Adrenal gland (tissue), 5 donors: ENCODE measurements around the gene ABCF2.

ENCODE experiments used
- CTCF ChIP-seq, 6 experiments: fragments of 450-650 bp in 4 of 6; fragments of 200-600 bp in 2 of 6; sonication (generic) in 1 of 6; IDR thresholded peaks; 1 replicate in 5 of 6; 2 replicates in 1 of 6; pipeline versions ENCODE4 v1.5.1 to v1.8.0; 2016 to 2021; ENCODE audit warnings: antibody characterized with exemption in 6 of 6, mild to moderate bottlenecking in 2 of 6, moderate library complexity in 1 of 6
- POLR2A ChIP-seq, 2 donors: fragments of 450-650 bp; IDR thresholded peaks; one replicate each; pipeline ENCODE4 v1.6.1; 2017; ENCODE audit warnings: antibody characterized with exemption in 2 of 2, mild to moderate bottlenecking in 2 of 2, moderate library complexity in 1 of 2
- donor health status: DM: no; HTN: no; CAD: no.

- TF ChIP-seq CTCF (IDR thresholded peaks at IDR 0.05) (no peak), POLR2A (IDR thresholded peaks at IDR 0.05) (no peak)
These were observed 46.8 kb upstream of the ABCF2 start for GRCh38 chr7:151273651-151274390.
